Tibial nerve (tissue), 4 donors: ENCODE data around the gene PRSS16. TPM values are rescaled to one million over a fixed set of nuclear protein-coding genes. Genes with fewer than 3 reads are reported as not detected.

ENCODE experiments used
- DNase-seq, 2 donors: peaks; one replicate each; pipeline ENCODE4 v3.0.0-alpha.2; 2019; ENCODE audit warnings: low spot score in 2 of 2
- H3K27ac ChIP-seq, 4 donors: fragments of 200-600 bp; sonication (generic) in 3 of 4; one replicate each; pipeline ENCODE4 v1.5.1; 2017 to 2019; ENCODE audit warnings: mild to moderate bottlenecking in 1 of 4
- H3K27me3 ChIP-seq, 2 donors: fragments of 200-600 bp; sonication (generic) in 1 of 2; one replicate each; pipeline versions ENCODE4 v1.5.1 to v1.6.0; 2017 to 2019
- H3K36me3 ChIP-seq, 3 donors: fragments of 200-600 bp; sonication (generic); one replicate each; pipeline ENCODE4 v1.5.1; 2018 to 2019
- H3K4me1 ChIP-seq, 4 donors: fragments of 200-600 bp; sonication (generic) in 3 of 4; one replicate each; pipeline ENCODE4 v1.5.1; 2017 to 2019
- H3K4me3 ChIP-seq, 4 donors: fragments of 200-600 bp; sonication (generic) in 3 of 4; one replicate each; pipeline ENCODE4 v1.5.1; 2017 to 2019; ENCODE audit warnings: mild to moderate bottlenecking in 1 of 4, moderate library complexity in 1 of 4
- H3K9me3 ChIP-seq, 4 donors: fragments of 200-600 bp; sonication (generic) in 3 of 4; one replicate each; pipeline ENCODE4 v1.5.1; 2017 to 2019
- EP300 ChIP-seq, 2 donors: sonication (generic); formaldehyde crosslinking; IDR thresholded peaks; one replicate each; pipeline ENCODE4 v1.6.1; 2017; ENCODE audit warnings: antibody characterized with exemption in 2 of 2, mild to moderate bottlenecking in 1 of 2
- POLR2A ChIP-seq, 2 donors: fragments of 450-650 bp; IDR thresholded peaks; one replicate each; pipeline ENCODE4 v1.6.1; 2017; ENCODE audit warnings: antibody characterized with exemption in 2 of 2, mild to moderate bottlenecking in 2 of 2, moderate library complexity in 2 of 2
- WGBS, 2 donors: methylation state at CpG; one replicate each; pipeline ENCODE4 v1.1.5; 2018; 5-methylcytosine and 5-hydroxymethylcytosine counted together
- total RNA-seq, 4 donors: library from RNA; depleted of rRNA; stranded (reverse); fragments of >200 nt; gene quantifications; one replicate each; pipeline ENCODE4 v1.1.0, GENCODE V29; 2016
- TF ChIP-seq, protein P1 (sequence below), 5 experiments: fragments of 200-600 bp in 3 of 5; fragments of 450-650 bp in 2 of 5; sonication (generic) in 3 of 5; IDR thresholded peaks; one replicate each; pipeline ENCODE4 v1.5.1; 2016 to 2019; ENCODE audit warnings: antibody characterized with exemption in 5 of 5, mild to moderate bottlenecking in 3 of 5, moderate library complexity in 2 of 5

The PRSS16 gene
- total RNA-seq, 4 donors from 2014 or later: not detected

DNA sequence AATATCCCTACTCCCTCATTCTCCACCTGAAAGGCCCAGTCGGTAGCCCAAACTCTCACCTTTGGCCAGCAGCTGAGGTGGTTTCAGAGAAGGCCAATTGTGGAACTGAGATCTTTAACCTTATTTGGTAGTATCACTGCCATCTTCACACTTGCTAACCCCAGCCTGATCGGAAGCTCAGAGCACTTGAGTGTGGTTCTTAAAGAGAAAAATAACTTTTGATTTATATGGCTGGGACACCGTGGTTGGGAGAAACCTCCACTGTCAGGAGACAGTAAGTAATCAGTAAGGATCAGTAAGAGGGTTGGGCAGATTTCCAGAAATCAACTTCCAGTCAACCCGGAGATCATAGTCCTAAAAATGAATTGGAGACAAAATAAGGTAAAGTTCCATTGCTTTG is 22.8 kb upstream of the PRSS16 start:
- no peak for DNase-seq
- H3K9me3 ChIP-seq: no peaks in the 10 kb centered on the region
- 61 to 72% methylated on average over 4 of the region's 4 CpGs for WGBS, 2 donors
- H3K27ac ChIP-seq: no peak overlapping the region
- no peaks in the 10 kb centered on the region for H3K4me1 ChIP-seq
- TF ChIP-seq EP300 (IDR thresholded peaks at IDR 0.05) (no peak), POLR2A (IDR thresholded peaks at IDR 0.05) (no peak)
- TF ChIP-seq, protein P1, sequence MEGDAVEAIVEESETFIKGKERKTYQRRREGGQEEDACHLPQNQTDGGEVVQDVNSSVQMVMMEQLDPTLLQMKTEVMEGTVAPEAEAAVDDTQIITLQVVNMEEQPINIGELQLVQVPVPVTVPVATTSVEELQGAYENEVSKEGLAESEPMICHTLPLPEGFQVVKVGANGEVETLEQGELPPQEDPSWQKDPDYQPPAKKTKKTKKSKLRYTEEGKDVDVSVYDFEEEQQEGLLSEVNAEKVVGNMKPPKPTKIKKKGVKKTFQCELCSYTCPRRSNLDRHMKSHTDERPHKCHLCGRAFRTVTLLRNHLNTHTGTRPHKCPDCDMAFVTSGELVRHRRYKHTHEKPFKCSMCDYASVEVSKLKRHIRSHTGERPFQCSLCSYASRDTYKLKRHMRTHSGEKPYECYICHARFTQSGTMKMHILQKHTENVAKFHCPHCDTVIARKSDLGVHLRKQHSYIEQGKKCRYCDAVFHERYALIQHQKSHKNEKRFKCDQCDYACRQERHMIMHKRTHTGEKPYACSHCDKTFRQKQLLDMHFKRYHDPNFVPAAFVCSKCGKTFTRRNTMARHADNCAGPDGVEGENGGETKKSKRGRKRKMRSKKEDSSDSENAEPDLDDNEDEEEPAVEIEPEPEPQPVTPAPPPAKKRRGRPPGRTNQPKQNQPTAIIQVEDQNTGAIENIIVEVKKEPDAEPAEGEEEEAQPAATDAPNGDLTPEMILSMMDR (IDR thresholded peaks at IDR 0.05): no peak
- no peak overlapping the region for H3K4me3 ChIP-seq
- no peaks in the 10 kb centered on the region for H3K36me3 ChIP-seq
- H3K27me3 ChIP-seq: peaks cover 0 to 4% of the 10 kb centered on the region in 2 donors

DNA sequence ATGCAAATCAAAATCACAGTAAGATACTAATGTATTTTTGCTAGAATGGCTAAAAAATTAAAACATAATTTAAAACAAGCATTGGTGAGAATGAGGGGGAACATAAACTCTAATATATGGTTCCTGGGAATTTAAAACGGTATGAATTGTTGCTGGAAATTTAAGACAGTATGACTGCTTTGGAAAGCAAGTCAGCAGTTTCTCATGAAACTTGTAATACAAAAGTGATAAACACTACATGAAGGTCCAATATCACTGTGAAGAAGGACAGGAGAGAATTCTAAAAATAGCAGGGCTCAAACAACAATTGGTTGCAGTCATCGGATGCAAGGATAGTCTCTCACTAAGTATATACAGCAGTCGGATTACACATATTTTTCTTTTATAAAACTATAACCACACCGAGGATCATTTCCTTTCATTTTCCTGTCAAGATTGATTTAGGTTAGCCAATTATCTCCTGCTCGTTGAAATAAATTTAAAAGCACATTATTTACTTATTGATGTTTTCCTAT is 18.5 kb upstream of the PRSS16 start:
- no peaks in the 10 kb centered on the region for H3K9me3 ChIP-seq
- no peak overlapping the region for H3K27ac ChIP-seq
- H3K4me1 ChIP-seq: no peaks in the 10 kb centered on the region
- no peaks in the 10 kb centered on the region for H3K36me3 ChIP-seq
- 55 to 58% methylated on average over 5 of the region's 5 CpGs for WGBS, 2 donors
- no peak overlapping the region for H3K4me3 ChIP-seq
- no peak for DNase-seq
- peaks cover 0 to 23% of the 10 kb centered on the region in 2 donors for H3K27me3 ChIP-seq
- TF ChIP-seq, protein P1 (IDR thresholded peaks at IDR 0.05): no peak
- TF ChIP-seq POLR2A (IDR thresholded peaks at IDR 0.05) (no peak), EP300 (IDR thresholded peaks at IDR 0.05) (no peak)

DNA sequence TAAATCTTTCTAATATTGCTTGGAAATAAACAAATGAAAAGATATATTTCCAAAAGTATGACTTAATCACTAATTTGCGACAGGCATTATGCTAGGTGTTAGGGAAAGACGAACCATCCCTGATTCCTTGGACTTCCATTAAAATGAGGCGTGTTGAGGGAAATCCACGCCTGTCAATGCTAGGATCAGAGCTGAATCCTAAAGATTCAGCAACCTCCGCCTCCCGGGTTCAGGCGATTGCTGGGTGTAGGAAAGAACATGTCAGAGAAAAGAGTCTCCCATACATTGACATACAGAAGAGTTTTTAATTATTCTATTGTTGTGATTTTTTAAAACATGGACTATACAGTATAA is 16.8 kb upstream of the PRSS16 start:
- TF ChIP-seq EP300 (IDR thresholded peaks at IDR 0.05): no peak
- no peak for TF ChIP-seq POLR2A (IDR thresholded peaks at IDR 0.05)
- TF ChIP-seq, protein P1 (IDR thresholded peaks at IDR 0.05): no peak
- 37 to 41% methylated on average over 7 of the region's 7 CpGs for WGBS, 2 donors
- H3K27me3 ChIP-seq: peaks cover 0 to 36% of the 10 kb centered on the region in 2 donors
- H3K4me3 ChIP-seq: no peak overlapping the region
- H3K36me3 ChIP-seq: no peaks in the 10 kb centered on the region
- H3K27ac ChIP-seq: no peak overlapping the region
- H3K9me3 ChIP-seq: no peaks in the 10 kb centered on the region
- H3K4me1 ChIP-seq: no peaks in the 10 kb centered on the region
- DNase-seq: no peak

DNA sequence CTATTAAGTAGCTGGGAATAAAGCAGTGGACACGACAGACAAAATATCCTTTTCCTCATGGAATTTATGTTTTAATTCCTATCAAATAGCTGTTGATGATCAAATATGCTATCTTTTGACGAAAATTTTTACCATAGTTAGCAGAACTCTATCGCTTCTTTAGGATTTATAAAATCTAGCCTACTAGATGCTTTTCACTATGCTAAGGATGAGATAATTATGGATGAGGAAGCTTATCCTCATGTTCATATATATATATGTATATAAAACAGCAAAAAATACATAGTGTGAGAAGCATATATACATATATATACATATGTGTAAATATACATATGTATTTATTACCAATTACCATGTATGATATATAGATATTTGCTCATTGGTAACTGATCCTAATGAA is 12.9 kb upstream of the PRSS16 start:
- 69 to 73% methylated on average over 3 of the region's 3 CpGs for WGBS, 2 donors
- H3K4me3 ChIP-seq: no peak overlapping the region

DNA sequence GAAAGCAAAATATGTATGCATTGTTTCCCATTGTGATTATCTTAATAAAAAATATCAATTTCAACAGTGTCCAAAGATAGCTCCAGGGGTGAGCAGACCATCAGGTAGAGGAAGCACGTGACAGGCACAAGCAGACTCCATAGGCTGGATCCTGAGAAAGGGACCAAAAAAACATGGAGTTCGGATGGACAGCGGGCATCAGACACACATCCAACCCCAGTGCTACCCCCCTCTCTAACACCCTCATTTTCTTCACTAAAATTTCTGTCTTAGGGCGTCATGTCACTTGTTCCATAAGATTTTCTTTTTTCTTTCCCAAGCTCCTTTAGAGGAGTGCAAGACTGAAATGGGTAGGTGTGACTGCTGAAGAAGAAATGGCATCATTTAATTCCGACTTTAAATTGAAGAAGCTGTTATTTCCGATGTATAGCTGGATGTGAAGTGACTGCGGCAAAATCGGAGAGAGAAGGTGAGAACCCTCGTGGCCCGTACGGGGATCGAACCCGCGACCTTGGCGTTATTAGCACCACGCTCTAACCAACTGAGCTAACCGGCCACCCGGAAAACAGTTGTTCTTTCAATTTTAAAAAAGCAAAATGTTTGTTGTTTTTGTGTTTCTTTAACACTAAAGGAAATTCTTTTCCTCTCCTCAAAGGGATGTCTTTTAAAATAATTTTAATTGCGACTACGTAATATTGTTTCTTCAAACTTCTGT is 10.3 kb upstream of the PRSS16 start:
- no peaks in the 10 kb centered on the region for H3K9me3 ChIP-seq
- H3K36me3 ChIP-seq: no peaks in the 10 kb centered on the region
- no peak for DNase-seq
- WGBS, 2 donors: 14 to 19% methylated on average over 20 of the region's 20 CpGs
- peaks cover 0 to 71% of the 10 kb centered on the region in 2 donors for H3K27me3 ChIP-seq
- no peak overlapping the region for H3K4me3 ChIP-seq
- no peak for TF ChIP-seq EP300 (IDR thresholded peaks at IDR 0.05)
- TF ChIP-seq, protein P1 (IDR thresholded peaks at IDR 0.05): no peak
- TF ChIP-seq POLR2A (IDR thresholded peaks at IDR 0.05): no peak
- H3K4me1 ChIP-seq: no peaks in the 10 kb centered on the region
- H3K27ac ChIP-seq: no peak overlapping the region

More for the DNA sequence above, 12.9 kb upstream of the PRSS16 start:
- TF ChIP-seq EP300 (IDR thresholded peaks at IDR 0.05) (no peak), POLR2A (IDR thresholded peaks at IDR 0.05) (no peak)
- TF ChIP-seq, protein P1 (IDR thresholded peaks at IDR 0.05): no peak
- H3K4me1 ChIP-seq: no peaks in the 10 kb centered on the region
- H3K27ac ChIP-seq: no peak overlapping the region
- no peak for DNase-seq
- H3K9me3 ChIP-seq: no peaks in the 10 kb centered on the region
- H3K27me3 ChIP-seq: peaks cover 0 to 74% of the 10 kb centered on the region in 2 donors
- H3K36me3 ChIP-seq: no peaks in the 10 kb centered on the region
